ENCODE results near the gene ITGB2.

GRCh38 chr21:44926331-44927101 is 5.8 kb upstream of the ITGB2 start:
- TF ChIP-seq POLR2A (IDR thresholded peaks at IDR 0.05): no peak
- no peak for TF ChIP-seq CTCF (IDR thresholded peaks at IDR 0.05)

All from lower leg skin (tissue), 3 donors.